Measurements from ENCODE around the gene CELF4.
"Not testable (repeated sequence)": the region's sequence is repeated elsewhere in the genome, so short reads cannot be mapped to it uniquely, and the experiment has no call there.

The CELF4 gene

GRCh38 chr18:37470986-37471385, 94.6 kb downstream of the CELF4 start:
- DNase-seq (ENCODE audit: low read depth, low spot score) = no peak

GRCh38 chr18:37467002-37467662, 98.5 kb downstream of the CELF4 start:
- DNase-seq (ENCODE audit: low read depth, low spot score) = no peak

- peak; percentile 67 for DNase-seq (ENCODE audit: low read depth, low spot score)
These were observed 99.6 kb downstream of the CELF4 start for GRCh38 chr18:37465958-37466357.

GRCh38 chr18:37464257-37464656, 101.3 kb downstream of the CELF4 start:
- DNase-seq (ENCODE audit: low read depth, low spot score) = no peak

- DNase-seq (ENCODE audit: low read depth, low spot score) = not testable (repeated sequence)
These were observed 104.3 kb downstream of the CELF4 start for GRCh38 chr18:37461329-37461728.

GRCh38 chr18:37460604-37461003, 105.0 kb downstream of the CELF4 start:
- no peak for DNase-seq (ENCODE audit: low read depth, low spot score)

- no peak for DNase-seq (ENCODE audit: low read depth, low spot score)
These were observed 106.9 kb downstream of the CELF4 start for GRCh38 chr18:37458697-37459096.

GRCh38 chr18:37457753-37458152, 107.8 kb downstream of the CELF4 start:
- no peak for DNase-seq (ENCODE audit: low read depth, low spot score)

- peak; percentile 29 for DNase-seq (ENCODE audit: low read depth, low spot score)
These were observed 108.3 kb downstream of the CELF4 start for GRCh38 chr18:37457341-37457740.

GRCh38 chr18:37456873-37457272, 108.7 kb downstream of the CELF4 start:
- no peak for DNase-seq (ENCODE audit: low read depth, low spot score)

- DNase-seq (ENCODE audit: low read depth, low spot score) = no peak
These were observed 109.2 kb downstream of the CELF4 start for GRCh38 chr18:37456395-37456794.

GRCh38 chr18:37453752-37454151, 111.8 kb downstream of the CELF4 start:
- DNase-seq (ENCODE audit: low read depth, low spot score) = no peak

- DNase-seq (ENCODE audit: low read depth, low spot score) = no peak
These were observed 112.8 kb downstream of the CELF4 start for GRCh38 chr18:37452682-37453385.

GRCh38 chr18:37452015-37452414, 113.6 kb downstream of the CELF4 start:
- no peak for DNase-seq (ENCODE audit: low read depth, low spot score)

- DNase-seq (ENCODE audit: low read depth, low spot score) = no peak
These were observed 114.3 kb downstream of the CELF4 start for GRCh38 chr18:37451239-37451825.

- peak; percentile 96 for DNase-seq (ENCODE audit: low read depth, low spot score)
These were observed 115.0 kb downstream of the CELF4 start for GRCh38 chr18:37450434-37451132.

- DNase-seq (ENCODE audit: low read depth, low spot score) = peak; percentile 27
These were observed 116.0 kb downstream of the CELF4 start for GRCh38 chr18:37449618-37450017.

GRCh38 chr18:37448946-37449345, 116.7 kb downstream of the CELF4 start:
- DNase-seq (ENCODE audit: low read depth, low spot score) = no peak

GRCh38 chr18:37447962-37448888, 117.4 kb downstream of the CELF4 start:
- DNase-seq (ENCODE audit: low read depth, low spot score) = no peak

GRCh38 chr18:37445836-37446235, 119.8 kb downstream of the CELF4 start:
- DNase-seq (ENCODE audit: low read depth, low spot score) = no peak

GRCh38 chr18:37445368-37445767, 120.2 kb downstream of the CELF4 start:
- DNase-seq (ENCODE audit: low read depth, low spot score) = no peak

Measured in ELF-1 (cell line).